Stimulated activated CD4-positive, alpha-beta T cell treated with anti-CD3 and anti-CD28 coated beads, Interleukin-1b, Interleukin-23, amount 100 ng/mL, for 24 hours (primary cell): ENCODE data around the gene ZNF324B.
"Not testable (repeated sequence)": the region's sequence is repeated elsewhere in the genome, so short reads cannot be mapped to it uniquely, and the experiment has no call there.

Source experiments
- DNase-seq, 4 experiments: peaks; one replicate each; pipeline ENCODE4 v3.0.0-alpha.2; 2020; ENCODE audit warnings: low read depth in 4 of 4, low spot score in 1 of 4

The ZNF324B gene

DNA sequence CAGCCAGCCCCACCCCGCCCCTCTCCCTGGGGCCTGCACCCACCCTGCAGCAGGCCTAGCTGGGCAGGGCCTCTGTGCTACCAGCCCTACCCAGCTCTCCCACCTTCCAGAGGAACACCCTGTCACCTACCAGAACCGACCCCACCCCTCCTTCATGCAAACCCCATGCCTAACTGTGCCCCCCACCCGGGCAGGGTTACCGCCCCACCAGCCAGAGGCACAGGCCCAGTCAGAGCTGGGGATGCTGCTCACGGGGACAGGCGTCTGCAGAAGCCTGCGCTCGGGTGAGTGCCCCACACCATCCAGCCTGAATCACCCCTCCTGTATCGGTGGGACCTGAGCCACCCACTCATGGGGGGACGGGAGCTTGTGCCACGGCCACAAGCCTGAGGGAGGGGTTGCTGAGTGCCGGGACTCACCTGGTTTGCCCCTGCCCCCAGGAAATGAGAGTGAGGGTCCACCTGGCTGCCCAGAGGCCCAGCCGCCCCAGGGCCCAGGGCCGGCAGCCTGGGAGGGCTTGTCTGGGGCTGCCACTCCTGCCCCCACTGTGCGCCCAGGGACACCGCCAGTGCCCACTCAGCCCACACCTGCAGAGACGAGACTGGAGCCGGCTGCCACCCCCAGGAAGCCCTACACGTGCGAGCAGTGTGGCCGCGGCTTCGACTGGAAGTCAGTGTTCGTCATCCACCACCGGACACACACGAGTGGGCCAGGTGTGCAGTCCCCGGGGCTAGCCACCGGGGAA, 28.5 kb downstream of the ZNF324B start:
- DNase-seq, result no peak

DNA sequence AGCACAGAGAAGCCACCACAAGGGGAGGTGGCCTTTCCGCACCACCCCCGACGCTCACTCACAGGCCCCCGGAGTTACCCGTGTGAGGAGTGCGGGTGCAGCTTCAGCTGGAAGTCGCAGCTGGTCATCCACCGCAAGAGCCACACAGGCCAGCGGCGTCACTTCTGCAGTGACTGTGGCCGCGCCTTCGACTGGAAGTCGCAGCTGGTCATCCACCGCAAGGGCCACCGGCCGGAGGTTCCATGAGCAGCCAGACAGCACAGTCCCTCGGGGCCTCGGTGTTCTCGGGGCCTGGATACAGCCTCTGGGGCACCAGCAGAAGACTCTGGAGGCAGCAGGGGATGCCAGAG, 29.0 kb downstream of the ZNF324B start:
- DNase-seq, result no peak

DNA sequence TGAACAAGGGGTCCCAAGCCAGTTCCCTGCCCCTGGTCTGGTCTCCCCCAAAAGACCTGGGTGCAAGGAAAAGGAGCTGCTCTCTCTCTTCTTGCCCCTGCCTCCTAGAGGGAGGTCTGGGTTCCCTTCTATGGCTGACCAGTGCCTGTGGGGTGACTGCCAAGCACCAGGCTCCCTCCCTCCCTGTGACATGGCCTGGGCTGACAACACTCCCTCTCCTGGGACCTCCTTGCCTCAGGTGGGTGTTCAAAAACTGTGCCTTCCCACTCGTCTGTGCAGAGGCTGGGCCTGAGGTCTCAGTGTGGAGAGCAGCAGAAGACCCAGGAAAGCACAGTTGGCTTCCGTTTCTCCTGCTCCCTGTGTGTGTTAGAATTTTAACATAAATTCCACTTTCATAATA, 29.4 kb downstream of the ZNF324B start:
- DNase-seq, result no peak

DNA sequence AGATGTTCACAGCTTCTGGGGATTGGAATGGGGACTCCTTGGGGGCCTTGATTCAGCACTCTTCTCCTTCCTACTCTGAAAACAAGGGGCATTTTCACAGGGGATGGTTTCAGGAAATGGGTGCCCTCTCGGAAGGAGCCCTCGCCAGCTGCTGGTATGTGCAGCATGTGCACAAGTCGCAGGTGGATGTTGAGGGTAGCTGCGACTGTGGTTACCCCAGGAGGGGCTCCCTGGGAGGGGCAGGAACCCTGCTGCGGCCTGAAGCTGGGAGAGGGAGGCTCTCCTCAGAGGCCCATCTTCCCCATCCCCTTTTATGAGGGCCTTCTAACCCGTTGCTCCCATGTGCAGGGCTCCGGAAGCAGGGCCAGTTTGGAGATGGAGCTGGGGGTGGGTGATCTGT, 30.9 kb downstream of the ZNF324B start:
- DNase-seq, result no peak

DNA sequence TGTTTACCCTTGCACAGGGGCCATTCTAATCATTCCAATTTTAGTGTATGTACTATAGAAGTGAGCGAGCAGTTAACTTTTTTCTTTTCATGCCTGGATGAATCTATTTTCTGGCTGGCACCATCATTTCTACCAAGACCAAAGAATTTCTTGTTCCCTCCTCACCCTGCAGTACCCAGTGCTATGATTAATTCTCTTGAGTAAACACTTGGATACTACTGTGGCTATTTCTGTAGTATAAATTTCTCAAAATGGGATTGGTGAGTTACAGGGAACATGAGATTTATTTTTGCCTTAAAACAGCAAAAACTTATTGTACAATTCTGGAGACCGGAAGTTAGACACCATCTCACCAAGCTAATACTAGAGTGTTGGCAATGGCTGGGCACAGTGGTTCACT, 32.4 kb downstream of the ZNF324B start:
- no peak for DNase-seq

DNA sequence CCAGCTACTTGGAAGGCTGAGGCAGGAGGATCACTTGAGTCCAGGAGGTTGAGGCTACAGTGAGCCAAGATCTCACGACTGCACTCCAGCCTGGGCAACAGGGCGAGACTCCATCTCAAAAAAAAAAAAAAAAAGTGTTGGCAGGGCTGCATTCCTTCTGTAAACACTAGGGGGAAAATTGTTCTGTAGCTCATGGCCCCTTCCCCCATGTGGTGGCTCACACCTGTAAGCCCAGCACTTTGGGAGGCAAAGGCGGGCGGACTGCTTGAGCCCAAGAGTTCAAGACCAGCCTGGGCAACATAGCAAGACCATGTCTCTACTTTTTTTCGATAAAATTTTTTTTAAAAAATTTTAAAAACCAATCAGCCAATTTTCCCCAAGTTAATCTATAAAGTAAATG, 32.9 kb downstream of the ZNF324B start:
- not testable (repeated sequence) for DNase-seq

DNA sequence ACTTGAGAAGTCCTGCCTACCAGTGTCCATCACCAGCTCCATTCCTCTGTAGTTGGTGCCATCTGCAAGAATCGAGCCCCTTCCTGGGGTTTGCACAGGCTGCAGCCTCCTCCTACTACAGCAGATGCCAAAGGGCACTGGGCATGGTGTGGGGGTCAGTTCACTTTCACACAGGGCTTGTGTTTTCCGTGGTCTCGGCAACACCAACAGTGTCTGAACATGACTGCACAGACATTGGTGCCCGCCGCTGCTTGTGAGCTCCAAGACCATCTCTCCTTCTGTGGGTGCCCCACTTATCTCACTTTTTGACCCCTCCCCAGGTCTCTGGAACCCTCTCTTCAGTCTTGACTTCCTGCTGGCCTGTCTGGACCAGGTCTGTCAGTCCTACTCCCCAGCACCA, 40.0 kb downstream of the ZNF324B start:
- no peak for DNase-seq

DNA sequence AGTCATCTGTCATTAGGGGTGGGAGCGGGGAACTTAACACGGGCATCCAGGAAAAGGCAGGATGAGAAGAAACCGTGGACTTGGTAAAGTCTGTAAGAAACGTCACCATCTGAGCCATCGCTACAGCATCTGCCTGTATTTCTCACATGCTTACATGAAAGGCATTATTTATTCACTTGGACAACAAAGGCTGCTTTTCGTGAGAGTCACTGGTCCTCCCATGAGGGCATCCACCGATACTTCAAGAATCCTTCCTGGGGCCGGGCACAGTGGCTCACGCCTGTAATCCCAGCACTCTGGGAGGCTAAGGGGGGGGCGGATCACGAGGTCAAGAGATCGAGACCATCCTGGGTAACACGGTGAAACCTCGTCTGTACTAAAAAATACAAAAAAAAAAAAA, 40.8 kb downstream of the ZNF324B start:
- no peak for DNase-seq

DNA sequence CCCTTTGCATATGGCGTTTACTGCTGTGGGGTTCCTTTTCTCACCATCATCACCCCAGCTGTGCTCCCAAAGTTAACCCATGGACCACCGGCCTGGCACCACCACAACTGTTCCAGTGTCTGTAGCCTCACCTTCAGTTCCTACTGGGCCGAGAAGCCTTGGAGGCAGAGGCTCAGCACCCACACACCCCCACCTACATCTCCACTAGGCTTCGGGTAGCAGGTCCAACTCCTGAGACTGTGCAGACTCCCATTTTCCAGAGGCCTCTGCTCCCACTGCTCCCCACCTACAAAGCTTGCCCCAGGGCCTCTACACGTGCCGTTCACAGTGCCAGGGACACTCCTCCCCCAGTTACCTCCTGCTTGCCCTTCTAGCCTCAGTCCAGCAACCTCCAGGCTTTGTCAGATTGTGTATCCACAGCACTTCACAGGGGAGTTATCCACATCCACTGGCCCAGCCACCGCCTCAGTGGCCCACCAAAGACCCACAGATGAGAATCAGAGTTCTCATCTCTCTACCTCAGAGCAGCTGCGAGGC, 46.3 kb downstream of the ZNF324B start:
- DNase-seq, result no peak

DNA sequence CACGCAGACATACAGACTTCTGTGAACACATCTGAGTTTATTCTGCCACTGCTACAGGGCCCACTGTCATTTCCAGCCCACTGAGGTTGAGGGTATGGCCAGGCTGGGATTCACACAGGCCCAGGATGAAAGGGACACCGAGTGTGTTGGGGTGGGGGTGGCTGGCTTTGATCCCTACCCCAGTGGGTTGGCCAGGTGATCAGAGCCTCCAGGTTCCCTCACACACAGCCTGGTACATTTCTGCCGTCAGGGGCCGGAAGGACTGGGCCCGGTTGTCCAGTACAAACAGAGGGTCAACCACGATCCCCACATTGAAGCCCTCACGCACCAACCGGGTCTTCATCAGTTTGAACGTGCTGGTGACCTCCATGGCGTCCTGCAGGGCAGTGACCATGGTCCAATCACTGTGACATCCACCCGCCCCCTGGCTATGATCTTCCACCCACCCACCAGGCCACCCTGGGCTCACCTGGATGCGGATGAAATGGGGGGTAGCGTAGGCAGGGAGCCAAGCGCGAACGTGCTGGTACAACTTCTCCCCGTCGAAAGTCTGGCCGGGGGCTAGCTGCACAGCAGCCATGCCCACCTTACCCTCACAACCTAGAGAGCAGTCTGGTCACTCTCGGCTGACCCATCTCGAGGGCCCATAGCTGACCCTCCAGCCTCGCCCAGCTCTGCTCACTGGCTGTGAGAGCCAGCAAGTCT, 47.0 kb downstream of the ZNF324B start:
- DNase-seq, result no peak

DNA sequence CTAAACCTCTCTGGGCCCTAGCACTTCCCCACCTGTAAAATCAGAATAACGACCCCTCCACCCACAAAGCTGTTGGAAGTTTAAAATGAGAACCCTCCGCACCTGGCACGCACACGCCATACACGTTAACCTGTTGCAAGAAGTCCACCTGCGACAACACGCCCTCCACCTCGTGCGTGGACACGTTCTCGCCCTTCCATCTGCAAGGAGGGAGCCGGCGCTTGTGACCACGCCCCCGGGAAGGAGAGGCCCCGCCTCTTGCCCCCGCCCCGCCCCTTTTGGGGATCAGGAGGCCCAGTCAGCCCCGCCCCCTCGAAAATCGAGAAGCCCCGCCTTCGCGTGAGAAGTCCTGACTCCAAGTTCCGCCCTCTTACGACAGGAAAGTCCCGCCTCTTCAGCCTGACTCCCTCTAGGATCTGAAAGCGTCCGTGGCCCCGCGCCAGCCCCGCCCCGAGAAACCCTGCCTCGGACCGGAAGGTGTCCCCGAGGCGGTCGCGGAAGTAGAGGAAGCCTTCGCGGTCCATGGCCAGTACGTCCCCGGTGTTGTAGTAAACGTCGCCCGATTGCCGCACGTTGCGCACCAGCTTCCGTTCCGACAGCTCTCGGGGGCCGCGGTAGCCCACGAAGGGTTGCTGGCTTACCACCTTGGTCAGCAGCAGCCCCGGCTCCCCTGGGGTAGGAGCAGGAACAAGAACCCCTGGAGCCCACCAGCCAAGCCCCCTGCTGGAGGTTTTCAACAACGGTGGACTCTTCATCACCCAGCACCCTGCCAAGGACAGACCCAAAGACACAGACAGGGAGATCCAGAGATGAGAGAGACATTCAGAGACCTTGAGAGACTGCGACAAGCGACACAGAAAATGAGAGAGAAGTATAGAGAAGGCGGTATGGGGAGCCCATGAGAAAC, 47.9 kb downstream of the ZNF324B start:
- peak; percentile 95 to 100 (median 98) for DNase-seq

DNA sequence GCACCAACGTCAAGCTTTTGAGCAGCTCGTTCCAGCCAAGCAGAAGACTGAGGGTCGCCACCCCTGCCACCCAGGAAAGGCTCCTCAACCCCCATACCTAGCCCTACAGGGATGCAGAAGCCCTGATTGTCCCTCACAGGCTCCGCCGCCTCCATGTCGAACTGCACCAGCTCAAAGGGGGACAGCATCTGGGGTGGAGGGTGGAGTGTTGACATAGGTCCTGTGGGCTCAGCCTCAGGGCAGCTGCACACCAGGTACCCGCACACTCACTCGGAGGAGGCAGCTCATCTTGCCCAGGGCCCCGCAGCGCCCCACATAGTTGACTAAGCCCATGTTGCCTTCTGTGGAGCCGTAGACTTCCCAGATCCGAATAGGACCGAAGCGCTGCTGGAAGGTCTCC, 48.8 kb downstream of the ZNF324B start:
- no peak for DNase-seq
